Smooth muscle cell (in vitro differentiated cells): ENCODE measurements around the gene NCLN. TPM values are rescaled to one million over a fixed set of nuclear protein-coding genes. Genes with fewer than 3 reads are reported as not detected.

Experiments used
- DNase-seq: peaks from one replicate; lab custom pipeline; 2025; ENCODE audit not compliant: unreplicated experiment; lab: John Stamatoyannopoulos, UW
- H2AFZ ChIP-seq: fragments of 200-600 bp; sonication (generic); 2 replicates; pipeline ENCODE4 v1.6.0; 2016; ENCODE audit warnings: antibody characterized with exemption, low read depth, mild to moderate bottlenecking
- H3F3A ChIP-seq: fragments of 200-600 bp; sonication (generic); 2 replicates; pipeline ENCODE4 v1.6.0; 2017; ENCODE audit warnings: antibody characterized with exemption, low read depth
- H3K27ac ChIP-seq: fragments of 200-600 bp; sonication (generic); 2 replicates; pipeline ENCODE4 v1.5.1; 2016; ENCODE audit warnings: low read depth, mild to moderate bottlenecking
- H3K27me3 ChIP-seq: fragments of 200-600 bp; sonication (generic); 2 replicates; pipeline ENCODE4 v1.6.1; 2016; ENCODE audit warnings: low read depth, mild to moderate bottlenecking
- H3K36me3 ChIP-seq: fragments of 200-600 bp; sonication (generic); 2 replicates; pipeline ENCODE4 v1.5.1; 2016; ENCODE audit warnings: low read depth
- H3K4me1 ChIP-seq: fragments of 200-600 bp; sonication (generic); 2 replicates; pipeline ENCODE4 v1.5.1; 2016; ENCODE audit warnings: low read depth
- H3K4me2 ChIP-seq: fragments of 200-600 bp; sonication (generic); 2 replicates; pipeline ENCODE4 v1.6.0; 2016; ENCODE audit warnings: mild to moderate bottlenecking
- H3K4me3 ChIP-seq: fragments of 200-600 bp; sonication (generic); 2 replicates; pipeline ENCODE4 v1.5.1; 2016; ENCODE audit warnings: mild to moderate bottlenecking
- H3K79me2 ChIP-seq: fragments of 200-600 bp; sonication (generic); 2 replicates; pipeline ENCODE4 v1.6.0; 2016; ENCODE audit warnings: low read depth, mild to moderate bottlenecking
- H3K9ac ChIP-seq: fragments of 200-600 bp; sonication (generic); 2 replicates; pipeline ENCODE4 v1.6.0; 2016; ENCODE audit warnings: low read depth
- H3K9me3 ChIP-seq: fragments of 200-600 bp; sonication (generic); replicated peaks from 2 replicates; pipeline ENCODE4 v1.5.1; 2016; ENCODE audit warnings: low read depth
- H4K20me1 ChIP-seq: fragments of 200-600 bp; sonication (generic); 2 replicates; pipeline ENCODE4 v1.6.0; 2016; ENCODE audit warnings: low read depth
- WGBS: methylation state at CpG from one replicate; pipeline ENCODE4 v1.1.7; 2016; ENCODE audit warnings: low lambda C conversion rate; 5-methylcytosine and 5-hydroxymethylcytosine counted together
- polyA plus RNA-seq: library from polyadenylated mRNA; unstranded; fragments of >200 nt; fragmentation: Nextera tagmentation; extraction: Ambion mirVana; gene quantifications from 2 replicates; pipeline ENCODE4 v1.2.1, GENCODE V29; 2016
- total RNA-seq: library from RNA; depleted of rRNA; stranded (reverse); fragments of >200 nt; gene quantifications from 2 replicates; pipeline ENCODE4 v1.2.3, GENCODE V29; 2014
- TF ChIP-seq, protein P1 (sequence below): fragments of 200-600 bp; sonication (generic); IDR thresholded peaks from 2 replicates; pipeline ENCODE4 v1.5.1; 2017; ENCODE audit warnings: borderline replicate concordance, mild to moderate bottlenecking, antibody characterized with exemption; ENCODE audit not compliant: insufficient read depth, poor library complexity, severe bottlenecking

The NCLN gene
- total and polyA plus RNA-seq, 2 experiments from 2014 or later: 44.5 to 97.4 TPM

DNA sequence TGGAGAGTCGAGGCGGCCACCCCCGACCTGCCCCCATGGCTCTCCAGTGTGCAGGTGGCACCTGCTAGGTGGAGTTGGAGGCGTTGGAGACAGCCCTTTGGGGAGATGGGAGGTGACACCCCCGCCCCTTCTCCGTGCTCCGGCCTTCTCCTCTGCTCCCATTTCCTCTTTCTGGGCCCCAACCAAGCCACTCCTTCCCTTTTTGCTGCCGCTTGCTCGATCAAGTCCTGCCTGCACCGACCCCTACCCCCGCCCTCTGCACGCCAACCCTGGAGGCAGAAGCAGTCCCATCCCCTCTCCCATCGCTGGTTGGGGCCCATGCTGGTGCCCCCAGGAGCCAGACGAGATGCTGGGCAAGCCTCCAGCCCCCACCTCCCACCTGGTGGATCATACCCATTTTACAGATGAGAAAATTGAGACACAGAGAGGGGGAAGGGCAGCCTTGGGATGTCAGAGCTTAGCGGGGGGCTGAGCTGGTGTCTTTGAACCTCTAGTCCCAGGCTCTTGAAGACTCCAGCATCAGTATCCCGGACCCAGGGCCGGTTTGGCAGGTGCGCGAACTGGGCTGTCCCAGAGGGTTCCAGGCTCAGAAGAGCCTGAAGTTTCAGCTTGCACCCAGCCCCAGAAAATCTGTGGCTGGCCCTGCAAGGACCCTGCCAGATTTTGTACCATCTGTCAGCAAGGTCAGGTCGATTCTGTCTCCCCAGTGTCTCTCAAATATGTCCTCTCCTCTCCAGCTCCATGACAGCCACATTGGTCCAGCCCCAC, 39.6 kb upstream of the NCLN start:
- H3K9me3 ChIP-seq: no peaks in the 10 kb centered on the region
- no peak overlapping the region for H3K4me2 ChIP-seq
- H3K36me3 ChIP-seq: no peaks in the 10 kb centered on the region
- no peak overlapping the region for H2AFZ ChIP-seq
- no peaks in the 10 kb centered on the region for H4K20me1 ChIP-seq
- DNase-seq: no peak
- H3K27me3 ChIP-seq: no peaks in the 10 kb centered on the region
- no peaks in the 10 kb centered on the region for H3K79me2 ChIP-seq
- H3K27ac ChIP-seq: no peak overlapping the region
- no peak overlapping the region for H3K4me3 ChIP-seq
- TF ChIP-seq, protein P1, sequence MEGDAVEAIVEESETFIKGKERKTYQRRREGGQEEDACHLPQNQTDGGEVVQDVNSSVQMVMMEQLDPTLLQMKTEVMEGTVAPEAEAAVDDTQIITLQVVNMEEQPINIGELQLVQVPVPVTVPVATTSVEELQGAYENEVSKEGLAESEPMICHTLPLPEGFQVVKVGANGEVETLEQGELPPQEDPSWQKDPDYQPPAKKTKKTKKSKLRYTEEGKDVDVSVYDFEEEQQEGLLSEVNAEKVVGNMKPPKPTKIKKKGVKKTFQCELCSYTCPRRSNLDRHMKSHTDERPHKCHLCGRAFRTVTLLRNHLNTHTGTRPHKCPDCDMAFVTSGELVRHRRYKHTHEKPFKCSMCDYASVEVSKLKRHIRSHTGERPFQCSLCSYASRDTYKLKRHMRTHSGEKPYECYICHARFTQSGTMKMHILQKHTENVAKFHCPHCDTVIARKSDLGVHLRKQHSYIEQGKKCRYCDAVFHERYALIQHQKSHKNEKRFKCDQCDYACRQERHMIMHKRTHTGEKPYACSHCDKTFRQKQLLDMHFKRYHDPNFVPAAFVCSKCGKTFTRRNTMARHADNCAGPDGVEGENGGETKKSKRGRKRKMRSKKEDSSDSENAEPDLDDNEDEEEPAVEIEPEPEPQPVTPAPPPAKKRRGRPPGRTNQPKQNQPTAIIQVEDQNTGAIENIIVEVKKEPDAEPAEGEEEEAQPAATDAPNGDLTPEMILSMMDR: no peak
- H3K4me1 ChIP-seq: no peaks in the 10 kb centered on the region
- no peak overlapping the region for H3K9ac ChIP-seq
- no peaks in the 10 kb centered on the region for H3F3A ChIP-seq
- WGBS: 90% methylated on average over 20 of the region's 20 CpGs

DNA sequence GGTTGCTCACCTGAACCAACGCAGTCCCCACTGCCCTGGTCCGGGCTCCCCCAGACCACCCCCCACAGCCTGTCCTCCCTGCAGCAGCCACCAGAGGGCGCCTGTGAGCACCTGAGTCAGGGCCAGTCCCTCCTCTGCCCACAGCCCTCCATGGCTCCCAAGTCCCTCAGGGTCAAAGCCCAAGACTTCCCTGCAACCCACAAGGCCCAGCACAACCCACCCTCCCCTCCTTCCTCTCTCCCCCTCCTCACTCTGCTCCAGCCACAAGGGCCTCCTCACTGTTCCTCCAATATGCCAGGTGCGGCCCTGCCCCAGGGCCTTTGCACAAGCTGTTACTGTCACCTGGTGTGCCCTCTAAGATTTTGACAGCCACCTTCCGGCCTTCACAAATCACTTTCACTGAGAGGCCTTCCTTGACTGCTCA, 39.0 kb upstream of the NCLN start:
- Histone ChIP-seq H3K79me2 (no peaks in the 10 kb centered on the region), H3K36me3 (no peaks in the 10 kb centered on the region), H4K20me1 (no peaks in the 10 kb centered on the region), H2AFZ (no peak overlapping the region), H3F3A (no peaks in the 10 kb centered on the region), H3K4me3 (no peak overlapping the region), H3K9ac (no peak overlapping the region), H3K27ac (no peak overlapping the region), H3K4me1 (no peaks in the 10 kb centered on the region), H3K27me3 (no peaks in the 10 kb centered on the region), H3K4me2 (no peak overlapping the region), H3K9me3 (no peaks in the 10 kb centered on the region)
- no peak for DNase-seq
- WGBS: 69% methylated on average over 5 of the region's 5 CpGs
- TF ChIP-seq, protein P1: peak; percentile 75

DNA sequence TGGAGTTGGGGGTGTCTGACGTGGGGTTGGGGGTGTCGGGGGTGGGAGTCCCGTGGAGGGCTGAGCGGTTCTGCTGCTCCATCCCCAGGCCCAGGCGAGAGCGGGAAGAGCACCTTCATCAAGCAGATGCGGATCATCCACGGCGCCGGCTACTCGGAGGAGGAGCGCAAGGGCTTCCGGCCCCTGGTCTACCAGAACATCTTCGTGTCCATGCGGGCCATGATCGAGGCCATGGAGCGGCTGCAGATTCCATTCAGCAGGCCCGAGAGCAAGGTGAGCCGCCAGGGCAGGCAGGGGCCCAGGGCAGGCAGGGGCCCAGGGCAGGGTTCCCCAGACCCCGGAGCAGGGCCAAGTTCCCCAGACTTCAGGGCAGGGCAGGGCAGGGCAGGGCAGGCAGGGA, 37.2 kb upstream of the NCLN start:
- WGBS: 93% methylated on average over 6 of the region's 20 CpGs
- H3K4me1 ChIP-seq: no peaks in the 10 kb centered on the region
- no peaks in the 10 kb centered on the region for H3K36me3 ChIP-seq
- no peaks in the 10 kb centered on the region for H3F3A ChIP-seq
- H3K27me3 ChIP-seq: no peaks in the 10 kb centered on the region
- TF ChIP-seq, protein P1: no peak
- no peak overlapping the region for H3K9ac ChIP-seq
- H4K20me1 ChIP-seq: no peaks in the 10 kb centered on the region
- H2AFZ ChIP-seq: no peak overlapping the region
- no peak overlapping the region for H3K27ac ChIP-seq
- H3K4me2 ChIP-seq: no peak overlapping the region
- H3K79me2 ChIP-seq: no peaks in the 10 kb centered on the region
- no peaks in the 10 kb centered on the region for H3K9me3 ChIP-seq
- H3K4me3 ChIP-seq: no peak overlapping the region
- DNase-seq: no peak

DNA sequence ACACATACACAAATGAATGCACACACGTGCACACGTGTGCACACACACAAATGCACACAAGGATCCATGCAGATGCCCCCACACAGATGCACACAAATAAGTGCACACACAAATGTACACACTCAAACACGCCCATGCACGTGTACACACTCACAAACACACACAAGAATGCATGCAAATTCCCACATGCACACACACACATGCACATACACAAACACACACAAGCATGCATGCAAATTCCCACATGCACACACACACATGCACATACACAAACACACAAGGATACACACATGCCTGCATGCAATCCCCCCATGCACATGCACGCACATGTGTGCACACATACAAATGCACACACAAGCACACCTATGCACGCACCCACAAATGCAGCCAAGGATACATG, 36.6 kb upstream of the NCLN start:
- Histone ChIP-seq H3K27ac (no peak overlapping the region), H3K4me1 (no peaks in the 10 kb centered on the region), H3K36me3 (no peaks in the 10 kb centered on the region), H3K79me2 (no peaks in the 10 kb centered on the region), H3K27me3 (no peaks in the 10 kb centered on the region), H4K20me1 (no peaks in the 10 kb centered on the region), H3K4me2 (no peak overlapping the region), H2AFZ (no peak overlapping the region), H3K4me3 (no peak overlapping the region), H3K9ac (no peak overlapping the region), H3F3A (no peaks in the 10 kb centered on the region), H3K9me3 (no peaks in the 10 kb centered on the region)
- TF ChIP-seq, protein P1: no peak
- DNase-seq: no peak
- 92% methylated on average over 6 of the region's 6 CpGs for WGBS
